Activated CD4-positive, alpha-beta T cell treated with anti-CD3 and anti-CD28 coated beads for 1 hour (primary cell): ENCODE data around the gene STX18.

Experiments used
- DNase-seq: peaks from one replicate; pipeline ENCODE4 v3.0.0-alpha.2; 2020

Gene STX18

GRCh38 chr4:4395849-4396627 lies 145.8 kb downstream of the STX18 start:
- no peak for DNase-seq

GRCh38 chr4:4395371-4395770 lies 146.5 kb downstream of the STX18 start:
- no peak for DNase-seq

- DNase-seq = no peak
Observed at GRCh38 chr4:4394644-4395043, 147.2 kb downstream of the STX18 start.

- DNase-seq = no peak
Observed at GRCh38 chr4:4392501-4393183, 149.2 kb downstream of the STX18 start.

GRCh38 chr4:4391866-4392265 lies 150.0 kb downstream of the STX18 start:
- no peak for DNase-seq

GRCh38 chr4:4390515-4391240 lies 151.2 kb downstream of the STX18 start:
- no peak for DNase-seq

- no peak for DNase-seq
Observed at GRCh38 chr4:4390046-4390445, 151.8 kb downstream of the STX18 start.

- no peak for DNase-seq
Observed at GRCh38 chr4:4388836-4389575, 152.8 kb downstream of the STX18 start.

GRCh38 chr4:4388311-4388790 lies 153.5 kb downstream of the STX18 start:
- no peak for DNase-seq

- DNase-seq = no peak
Observed at GRCh38 chr4:4387531-4388310, 154.1 kb downstream of the STX18 start.

GRCh38 chr4:4386736-4387392 lies 155.0 kb downstream of the STX18 start, which contains the start of gene NSG1:
NSG1 (plus strand) TSS chr4:4387102; CDS start chr4:4387630, 528 bp downstream.
- no peak for DNase-seq

GRCh38 chr4:4386296-4386735 lies 155.5 kb downstream of the STX18 start:
- DNase-seq = no peak

- no peak for DNase-seq
Observed at GRCh38 chr4:4385729-4386295, 156.0 kb downstream of the STX18 start.

- DNase-seq = no peak
Observed at GRCh38 chr4:4384837-4385236, 157.0 kb downstream of the STX18 start.

GRCh38 chr4:4383085-4383484 lies 158.8 kb downstream of the STX18 start:
- no peak for DNase-seq

GRCh38 chr4:4379540-4380087 lies 162.2 kb downstream of the STX18 start:
- no peak for DNase-seq

GRCh38 chr4:4377732-4378460 lies 164.0 kb downstream of the STX18 start:
- no peak for DNase-seq

GRCh38 chr4:4377191-4377590 lies 164.7 kb downstream of the STX18 start:
- no peak for DNase-seq

GRCh38 chr4:4376074-4376473 lies 165.8 kb downstream of the STX18 start:
- DNase-seq = no peak
